HG03571 (cell line): Measurements from ENCODE around the gene CHD9.

Source experiments
- ATAC-seq: cut with Tn5 transposase; IDR thresholded peaks from one replicate; pipeline ENCODE4 v1.9.1; 2021; ENCODE audit not compliant: unreplicated experiment

The CHD9 gene

GRCh38 chr16:53356478-53357207 is 301.9 kb downstream of the CHD9 start:
- ATAC-seq, result no peak

GRCh38 chr16:53357208-53357586 is 302.4 kb downstream of the CHD9 start:
- ATAC-seq, result no peak

GRCh38 chr16:53357955-53358354 is 303.2 kb downstream of the CHD9 start:
- ATAC-seq, result no peak

- no peak for ATAC-seq
These were observed 304.1 kb downstream of the CHD9 start for GRCh38 chr16:53358884-53359283.

- ATAC-seq, result no peak
These were observed 315.1 kb downstream of the CHD9 start for GRCh38 chr16:53369921-53370320.

- no peak for ATAC-seq
These were observed 316.0 kb downstream of the CHD9 start for GRCh38 chr16:53370827-53371226.

GRCh38 chr16:53372992-53373871 is 318.4 kb downstream of the CHD9 start:
- ATAC-seq, result no peak

- ATAC-seq, result no peak
These were observed 320.0 kb downstream of the CHD9 start for GRCh38 chr16:53374800-53375199.

- no peak for ATAC-seq
These were observed 323.3 kb downstream of the CHD9 start for GRCh38 chr16:53378138-53378537.
